Testis (tissue), 3 donors: ENCODE measurements around the gene SPOCD1. TPM values are rescaled to one million over a fixed set of nuclear protein-coding genes. Genes with fewer than 3 reads are reported as not detected.

Source experiments
- DNase-seq: peaks from one replicate; pipeline ENCODE4 v3.0.0-alpha.2; 2019
- H3K27ac ChIP-seq, 2 donors: fragments of 200-600 bp; sonication (generic); one replicate each; pipeline ENCODE4 v1.5.1; 2019
- H3K27me3 ChIP-seq: fragments of 200-600 bp; sonication (generic); one replicate; pipeline ENCODE4 v1.5.1; 2019
- H3K36me3 ChIP-seq: fragments of 200-600 bp; sonication (generic); one replicate; pipeline ENCODE4 v1.5.1; 2017; ENCODE audit warnings: low read depth; ENCODE audit errors: missing control alignments
- H3K4me1 ChIP-seq: fragments of 200-600 bp; sonication (generic); one replicate; pipeline ENCODE4 v1.5.1; 2019
- H3K4me3 ChIP-seq, 2 donors: fragments of 200-600 bp; sonication (generic); one replicate each; pipeline ENCODE4 v1.5.1; 2017 to 2019
- H3K9me3 ChIP-seq: fragments of 200-600 bp; sonication (generic); one replicate; pipeline ENCODE4 v1.5.1; 2017
- POLR2A ChIP-seq: fragments of 450-650 bp; IDR thresholded peaks from one replicate; pipeline ENCODE4 v1.6.1; 2017; ENCODE audit warnings: antibody characterized with exemption, mild to moderate bottlenecking, moderate library complexity
- WGBS, 2 donors: methylation state at CpG; one replicate each; pipeline ENCODE4 v1.1.5; 2018; 5-methylcytosine and 5-hydroxymethylcytosine counted together
- intact Hi-C: fragments of 100-400 bp; cut with DNase I; formaldehyde crosslinking; loops from one replicate; pipeline ENCODE4 v1.15.1; 2023; ENCODE audit warnings: low total_unique reads
- polyA plus RNA-seq: library from polyadenylated mRNA; stranded (reverse); fragments of 350-450 nt; fragmentation: Illumina TruSeq; extraction: RNeasy Lipid Tissue Mini Kit (QIAGEN cat#74804); gene quantifications from one replicate; pipeline ENCODE4 v1.2.3, GENCODE V29; 2014; ENCODE audit warnings: low read depth, low replicate concordance; ENCODE audit not compliant: insufficient read depth
- total RNA-seq, 2 donors: library from RNA; depleted of rRNA; stranded (reverse); fragments of >200 nt; gene quantifications; one replicate each; pipeline ENCODE4 v1.2.3, GENCODE V29; 2016
- TF ChIP-seq, protein P1 (sequence below), 3 experiments: fragments of 450-650 bp in 2 of 3; fragments of 200-600 bp in 1 of 3; sonication (generic) in 1 of 3; IDR thresholded peaks; one replicate each; pipeline ENCODE4 v1.5.1; 2016 to 2019; ENCODE audit warnings: antibody characterized with exemption in 3 of 3, mild to moderate bottlenecking in 2 of 3, moderate library complexity in 1 of 3

SPOCD1 gene
- total and polyA plus RNA-seq, 3 donors from 2014 or later, result 22.0 to 36.0 (median 32.0) TPM

DNA sequence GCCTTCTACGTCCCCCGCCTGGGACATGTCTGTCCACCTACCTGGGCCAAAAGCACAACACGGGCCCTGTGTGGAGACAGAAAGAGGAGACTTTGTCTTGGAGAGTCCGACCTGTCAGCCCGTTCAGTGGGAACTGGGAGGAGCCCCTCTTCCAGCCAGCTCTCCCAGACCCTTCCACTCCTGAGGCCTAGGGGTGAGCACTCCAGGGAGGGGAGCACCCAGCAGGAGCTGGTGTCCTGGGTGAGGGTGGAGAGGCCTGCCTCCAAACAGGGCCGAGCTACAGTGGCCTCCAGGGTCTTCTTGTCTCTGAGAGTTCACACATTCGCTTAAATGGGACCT is 546 bp downstream of the SPOCD1 start:
- Histone ChIP-seq H3K27me3 (no peaks in the 10 kb centered on the region), H3K36me3 (no peaks in the 10 kb centered on the region), H3K4me3 (no peak overlapping the region), H3K4me1 (peaks cover 21% of the 10 kb centered on the region), H3K9me3 (no peaks in the 10 kb centered on the region), H3K27ac (peak overlapping the region; percentile 48 to 55)
- TF ChIP-seq POLR2A, result no peak
- TF ChIP-seq, protein P1, sequence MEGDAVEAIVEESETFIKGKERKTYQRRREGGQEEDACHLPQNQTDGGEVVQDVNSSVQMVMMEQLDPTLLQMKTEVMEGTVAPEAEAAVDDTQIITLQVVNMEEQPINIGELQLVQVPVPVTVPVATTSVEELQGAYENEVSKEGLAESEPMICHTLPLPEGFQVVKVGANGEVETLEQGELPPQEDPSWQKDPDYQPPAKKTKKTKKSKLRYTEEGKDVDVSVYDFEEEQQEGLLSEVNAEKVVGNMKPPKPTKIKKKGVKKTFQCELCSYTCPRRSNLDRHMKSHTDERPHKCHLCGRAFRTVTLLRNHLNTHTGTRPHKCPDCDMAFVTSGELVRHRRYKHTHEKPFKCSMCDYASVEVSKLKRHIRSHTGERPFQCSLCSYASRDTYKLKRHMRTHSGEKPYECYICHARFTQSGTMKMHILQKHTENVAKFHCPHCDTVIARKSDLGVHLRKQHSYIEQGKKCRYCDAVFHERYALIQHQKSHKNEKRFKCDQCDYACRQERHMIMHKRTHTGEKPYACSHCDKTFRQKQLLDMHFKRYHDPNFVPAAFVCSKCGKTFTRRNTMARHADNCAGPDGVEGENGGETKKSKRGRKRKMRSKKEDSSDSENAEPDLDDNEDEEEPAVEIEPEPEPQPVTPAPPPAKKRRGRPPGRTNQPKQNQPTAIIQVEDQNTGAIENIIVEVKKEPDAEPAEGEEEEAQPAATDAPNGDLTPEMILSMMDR (IDR thresholded peaks at IDR 0.05), result no peak
- peak; percentile 12 for DNase-seq
- intact Hi-C loops, result no loop called here
- 73 to 79% methylated on average over 6 to 7 of the region's 7 CpGs for WGBS, 2 donors

DNA sequence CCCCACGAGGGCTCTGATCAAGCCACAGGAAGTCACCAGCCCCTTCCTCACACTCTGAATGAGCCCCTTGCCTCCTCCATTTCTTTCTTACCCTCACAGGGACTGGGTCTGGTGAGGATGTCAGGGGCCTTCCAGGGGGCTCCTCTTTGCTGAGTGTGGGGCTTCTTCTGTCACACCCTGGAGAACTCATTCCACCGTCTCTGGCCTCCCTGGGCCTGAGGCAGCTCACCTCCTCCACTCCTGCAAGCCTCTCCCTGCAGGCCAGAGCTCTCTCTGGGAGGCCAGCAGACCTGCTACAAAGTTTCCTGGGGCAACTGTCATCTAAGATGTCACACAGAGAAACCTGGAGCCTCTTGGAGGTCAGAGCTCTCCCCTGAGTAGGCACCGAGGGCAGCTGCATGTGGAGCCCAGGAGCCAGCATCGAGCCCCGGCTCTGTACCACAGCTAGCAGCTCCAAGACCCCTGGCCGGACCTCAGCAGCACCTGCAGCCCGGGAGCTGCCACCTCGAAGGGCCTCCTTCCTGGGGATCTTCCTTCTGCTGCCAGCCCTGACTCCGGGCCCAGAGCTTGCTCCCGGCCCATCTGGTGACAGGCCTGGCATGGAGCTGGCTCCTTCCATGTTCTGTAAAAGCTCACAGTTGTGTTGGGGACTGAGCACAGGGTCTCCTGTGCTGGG is 1.1 kb downstream of the SPOCD1 start:
- DNase-seq, result peak; percentile 65
- Histone ChIP-seq H3K4me3 (no peak overlapping the region), H3K4me1 (peaks cover 21% of the 10 kb centered on the region), H3K27ac (peak overlapping the region; percentile 48 to 55), H3K9me3 (no peaks in the 10 kb centered on the region), H3K27me3 (no peaks in the 10 kb centered on the region), H3K36me3 (no peaks in the 10 kb centered on the region)
- 71 to 74% methylated on average over 9 to 10 of the region's 10 CpGs for WGBS, 2 donors
- TF ChIP-seq POLR2A, result no peak
- TF ChIP-seq, protein P1 (IDR thresholded peaks at IDR 0.05), result no peak
- intact Hi-C loops, result no loop called here

GRCh38 chr1:31814041-31814511 is 1.7 kb downstream of the SPOCD1 start:
- no peaks in the 10 kb centered on the region for H3K9me3 ChIP-seq
- intact Hi-C loops, result no loop called here
- no peak overlapping the region for H3K4me3 ChIP-seq
- 59 to 85% methylated on average over 6 to 11 of the region's 11 CpGs for WGBS, 2 donors
- H3K36me3 ChIP-seq, result no peaks in the 10 kb centered on the region
- peaks cover 21% of the 10 kb centered on the region for H3K4me1 ChIP-seq
- no peaks in the 10 kb centered on the region for H3K27me3 ChIP-seq
- H3K27ac ChIP-seq, result peak overlapping the region; percentile 48 to 55
- DNase-seq, result peak; percentile 71
- no peak for TF ChIP-seq POLR2A
- TF ChIP-seq, protein P1 (IDR thresholded peaks at IDR 0.05), result no peak

DNA sequence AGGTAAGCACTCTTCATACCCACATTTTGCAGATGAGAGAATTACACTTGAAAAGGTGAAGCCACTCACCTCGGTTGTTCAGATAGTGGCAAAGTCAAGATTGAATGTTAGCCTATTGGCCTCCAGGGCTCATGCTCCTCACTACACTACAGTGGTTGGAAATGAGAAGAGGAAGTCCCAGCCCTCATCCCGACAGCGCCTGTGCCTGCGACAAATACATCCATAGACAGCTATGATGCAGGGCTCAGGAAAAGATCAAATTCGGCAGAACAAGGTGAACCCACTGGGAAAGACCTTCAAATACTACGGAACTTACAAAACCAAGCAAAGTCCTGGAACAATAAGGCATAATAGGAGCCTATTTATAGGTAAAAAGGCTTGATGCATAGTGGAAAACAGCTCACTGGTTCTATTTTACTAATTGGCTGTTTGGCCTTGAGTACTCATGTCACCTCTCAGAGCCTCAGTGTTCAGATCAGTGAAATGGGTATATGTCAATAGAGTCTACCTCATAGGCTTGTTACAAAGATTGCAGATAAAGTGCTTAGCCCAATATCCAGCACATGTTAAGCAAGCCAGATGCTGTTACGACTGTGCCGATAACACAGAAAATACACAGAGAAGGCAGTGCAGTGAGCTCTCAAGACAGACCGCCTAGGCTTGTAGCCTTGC is 3.5 kb downstream of the SPOCD1 start:
- intact Hi-C loops, result no loop called here
- 82 to 87% methylated on average over 9 of the region's 9 CpGs for WGBS, 2 donors
- no peak for DNase-seq

More for the DNA sequence above, 3.5 kb downstream of the SPOCD1 start:
- Histone ChIP-seq H3K27ac (no peak overlapping the region), H3K36me3 (no peaks in the 10 kb centered on the region), H3K4me3 (no peak overlapping the region), H3K9me3 (no peaks in the 10 kb centered on the region), H3K4me1 (peaks cover 21% of the 10 kb centered on the region), H3K27me3 (no peaks in the 10 kb centered on the region)
- TF ChIP-seq, protein P1 (IDR thresholded peaks at IDR 0.05), result no peak
- TF ChIP-seq POLR2A, result no peak
